LHCN-M2 (cell line): ENCODE data around the gene CPLANE2. TPM values are rescaled to one million over a fixed set of nuclear protein-coding genes. Genes with fewer than 3 reads are reported as not detected.
"Not testable (repeated sequence)": the region's sequence is repeated elsewhere in the genome, so short reads cannot be mapped to it uniquely, and the experiment has no call there.

Source experiments
- DNase-seq: peaks from one replicate; pipeline ENCODE4 v3.0.0-alpha.2; 2012; ENCODE audit warnings: low read depth
- total RNA-seq: library from RNA; depleted of rRNA; stranded (reverse); fragments of >200 nt; gene quantifications from 2 replicates; pipeline ENCODE4 v1.2.3, GENCODE V29; 2014

The CPLANE2 gene
- total RNA-seq, 1 experiment from 2014 or later, result 7.1 TPM

- peak; percentile 90 for DNase-seq
Measured at GRCh38 chr1:16249596-16250241, 12.7 kb upstream of the CPLANE2 start.

- DNase-seq, result peak; percentile 91
Measured at GRCh38 chr1:16248603-16249516, 11.9 kb upstream of the CPLANE2 start.

- DNase-seq, result no peak
Measured at GRCh38 chr1:16248007-16248436, 11.0 kb upstream of the CPLANE2 start.

- no peak for DNase-seq
Measured at GRCh38 chr1:16247441-16247840, 10.5 kb upstream of the CPLANE2 start.

- no peak for DNase-seq
Measured at GRCh38 chr1:16246961-16247360, 10.0 kb upstream of the CPLANE2 start.

GRCh38 chr1:16246239-16246638 lies 9.3 kb upstream of the CPLANE2 start:
- not testable (repeated sequence) for DNase-seq

GRCh38 chr1:16245476-16246196 lies 8.7 kb upstream of the CPLANE2 start:
- DNase-seq, result no peak

GRCh38 chr1:16244650-16245285 lies 7.8 kb upstream of the CPLANE2 start:
- DNase-seq, result no peak

- DNase-seq, result peak; percentile 77
Measured at GRCh38 chr1:16243936-16244649, 7.1 kb upstream of the CPLANE2 start.

- DNase-seq, result peak; percentile 26
Measured at GRCh38 chr1:16243215-16243610, 6.2 kb upstream of the CPLANE2 start.

- DNase-seq, result no peak
Measured at GRCh38 chr1:16242556-16243214, 5.7 kb upstream of the CPLANE2 start.

- no peak for DNase-seq
Measured at GRCh38 chr1:16241221-16241708, 4.3 kb upstream of the CPLANE2 start.

- DNase-seq, result no peak
Measured at GRCh38 chr1:16239972-16240491, 3.0 kb upstream of the CPLANE2 start.

GRCh38 chr1:16237343-16237830 lies 404 bp upstream of the CPLANE2 start:
- peak; percentile 11 for DNase-seq

GRCh38 chr1:16235944-16236510 lies 956 bp downstream of the CPLANE2 start:
- peak; percentile 54 for DNase-seq

- no peak for DNase-seq
Measured at GRCh38 chr1:16235347-16235746, 1.6 kb downstream of the CPLANE2 start.

- no peak for DNase-seq
Measured at GRCh38 chr1:16233431-16233830, 3.6 kb downstream of the CPLANE2 start.

GRCh38 chr1:16232316-16232710 lies 4.7 kb downstream of the CPLANE2 start:
- no peak for DNase-seq
